GM21526 (cell line): ENCODE results near the gene USP48.

Experiments
- ATAC-seq: cut with Tn5 transposase; IDR thresholded peaks from one replicate; pipeline ENCODE4 v1.9.1; 2021; ENCODE audit warnings: moderate library complexity; ENCODE audit not compliant: unreplicated experiment, low FRiP score

Gene USP48

DNA sequence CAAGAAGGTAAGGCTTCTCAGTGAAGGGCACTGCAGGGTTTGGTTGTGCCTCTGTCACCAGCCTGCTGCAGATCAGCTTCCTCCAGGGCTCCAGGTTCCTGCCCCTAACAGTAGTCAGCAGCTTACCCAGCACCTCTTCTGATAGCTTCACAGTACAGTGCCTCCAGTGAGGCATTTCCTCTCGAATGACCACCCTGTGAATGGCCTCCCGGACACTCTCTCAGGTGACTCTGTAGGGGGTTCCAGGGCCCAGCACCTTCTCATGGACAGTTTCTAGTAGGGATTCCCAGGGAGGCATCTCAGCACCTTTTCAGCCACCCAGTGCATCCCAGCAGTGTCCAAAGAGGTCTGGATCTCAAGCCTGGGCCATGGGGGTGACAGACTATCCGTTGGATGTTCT is 28.4 kb downstream of the USP48 start:
- no peak for ATAC-seq

DNA sequence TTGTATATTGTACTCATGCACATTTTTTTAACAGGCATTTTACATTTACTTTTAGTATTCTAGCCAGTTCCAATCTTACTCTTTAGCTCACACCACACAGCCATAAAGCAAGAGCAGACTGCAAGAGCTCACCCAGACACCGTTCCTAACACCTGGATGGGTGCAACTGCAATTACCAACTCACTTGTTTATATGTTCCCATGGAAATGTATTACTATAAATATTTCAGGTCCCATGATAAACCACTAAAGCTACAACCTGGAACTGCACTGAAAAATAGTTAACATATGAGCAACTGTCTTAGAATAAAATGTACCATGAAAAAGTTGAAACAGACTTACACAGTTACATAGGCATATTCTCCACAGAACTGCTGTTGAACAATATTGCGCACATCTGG is 30.8 kb downstream of the USP48 start:
- ATAC-seq, result no peak

DNA sequence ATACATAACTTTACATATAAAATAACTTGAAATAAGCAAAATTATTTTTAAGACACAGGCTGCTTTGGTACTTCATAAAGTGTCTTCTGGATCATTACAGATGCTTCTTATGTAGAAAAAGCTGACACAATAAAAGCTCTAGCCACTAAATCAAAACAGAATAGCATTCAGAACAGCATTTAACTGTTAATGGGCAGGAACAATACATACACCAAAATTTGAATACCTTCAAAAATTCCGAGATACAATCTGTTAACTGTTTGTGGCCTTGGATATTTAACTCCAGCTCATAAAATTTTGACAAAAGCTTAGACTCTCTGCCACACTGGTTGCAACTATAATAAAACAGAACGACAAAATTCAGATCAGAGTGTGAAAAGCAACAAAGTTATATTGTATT is 31.7 kb downstream of the USP48 start:
- no peak for ATAC-seq

DNA sequence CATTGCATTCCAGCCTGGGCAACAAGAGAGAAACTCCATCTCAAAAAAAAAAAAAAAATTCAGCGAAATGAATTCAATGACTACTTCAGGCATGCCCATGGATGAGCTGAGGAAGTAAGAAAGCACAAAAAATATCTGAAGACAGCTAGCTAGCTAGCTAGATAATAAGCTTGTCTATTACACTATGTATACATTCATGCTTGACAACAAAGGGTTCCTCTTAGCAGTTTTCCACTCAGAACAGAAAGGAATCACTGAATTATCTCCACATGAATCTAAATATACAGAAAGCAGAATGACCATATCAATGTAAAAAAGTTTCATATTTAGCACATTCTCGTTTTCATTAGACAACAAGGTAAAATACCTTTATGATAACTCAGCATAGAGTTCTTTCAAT is 32.1 kb downstream of the USP48 start:
- no peak for ATAC-seq

DNA sequence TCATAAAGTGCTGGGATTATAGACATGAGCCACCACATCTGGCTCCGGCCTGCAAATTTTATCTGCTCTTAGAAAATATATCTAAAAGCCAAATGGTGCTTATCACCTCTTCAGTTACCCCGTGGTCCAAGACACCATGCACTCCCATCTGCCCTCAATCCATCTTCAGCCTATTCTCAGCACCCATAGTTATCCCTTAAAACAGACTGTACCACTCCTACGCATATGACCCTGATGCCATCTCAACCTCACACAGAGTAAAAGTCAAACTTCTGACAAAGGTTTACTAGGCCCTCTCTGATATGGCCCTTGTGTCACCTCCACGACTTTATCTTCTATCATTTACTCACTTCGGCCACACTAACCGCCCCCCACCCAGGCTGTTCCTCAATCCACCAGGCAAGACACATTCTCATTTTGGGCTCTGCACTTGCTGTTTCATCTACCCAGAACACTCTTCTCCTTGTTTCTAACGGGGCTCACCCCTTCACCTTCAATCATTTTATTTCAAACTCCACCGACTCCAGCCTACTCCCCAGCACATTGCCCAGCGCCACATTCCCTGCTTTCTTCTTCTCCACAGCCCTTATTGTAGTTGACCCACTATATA is 33.0 kb downstream of the USP48 start:
- ATAC-seq, result no peak

DNA sequence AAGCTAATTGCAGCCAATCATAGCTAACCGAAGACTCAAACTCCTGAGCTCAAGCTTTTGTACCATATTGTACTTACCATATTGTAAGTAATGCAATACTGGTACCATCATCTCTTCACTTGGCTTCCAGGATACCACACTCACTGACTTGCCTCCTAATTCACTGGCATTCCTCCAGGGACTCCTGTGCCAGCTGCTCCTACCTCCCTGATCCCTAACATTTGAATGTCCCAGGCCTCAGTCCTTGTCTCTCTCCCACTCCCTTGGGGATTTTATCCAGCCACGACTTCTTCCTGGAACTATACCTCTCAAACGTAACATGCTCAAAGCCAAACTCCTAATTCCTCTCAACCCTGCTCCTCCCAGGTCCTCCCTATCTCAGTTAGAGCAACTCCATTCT is 33.8 kb downstream of the USP48 start:
- ATAC-seq, result no peak

DNA sequence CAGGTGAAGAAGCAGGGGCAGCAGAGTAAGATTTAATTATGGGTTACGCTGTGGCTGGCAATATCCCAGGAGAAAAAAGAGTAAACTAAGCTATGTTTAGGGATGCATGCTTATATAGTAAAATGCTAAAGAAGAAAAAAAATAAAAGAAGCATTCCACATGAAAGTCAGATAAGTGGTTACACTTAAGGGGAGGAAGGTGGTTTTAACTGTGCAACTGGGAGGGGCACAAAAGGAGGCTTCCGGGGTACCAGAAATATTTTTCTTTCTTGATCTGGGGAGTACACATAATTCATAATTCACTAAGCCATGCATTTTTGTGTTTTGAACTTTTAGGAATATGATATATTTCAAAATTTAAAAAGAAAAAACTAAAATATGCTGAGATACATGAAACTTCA is 39.5 kb downstream of the USP48 start:
- ATAC-seq, result no peak

DNA sequence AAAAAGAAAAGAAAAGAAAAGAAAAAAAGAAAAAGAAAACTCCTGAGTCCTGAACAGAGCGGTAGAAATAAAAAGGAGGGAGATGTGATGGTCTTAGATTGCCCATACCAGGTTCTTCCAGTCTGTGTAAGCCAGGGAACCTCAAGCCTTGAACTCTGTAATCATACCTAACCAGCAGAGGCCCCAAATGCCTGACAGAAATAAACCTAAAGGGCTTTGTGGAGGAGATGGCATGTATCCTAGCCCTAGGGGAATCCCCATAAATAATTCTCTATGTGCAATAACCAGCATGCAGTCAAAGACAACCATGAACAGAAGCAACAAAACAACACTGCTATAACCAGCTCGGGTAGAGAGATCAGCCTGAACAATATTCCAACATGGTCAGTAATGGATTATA is 40.4 kb downstream of the USP48 start:
- ATAC-seq, result no peak

DNA sequence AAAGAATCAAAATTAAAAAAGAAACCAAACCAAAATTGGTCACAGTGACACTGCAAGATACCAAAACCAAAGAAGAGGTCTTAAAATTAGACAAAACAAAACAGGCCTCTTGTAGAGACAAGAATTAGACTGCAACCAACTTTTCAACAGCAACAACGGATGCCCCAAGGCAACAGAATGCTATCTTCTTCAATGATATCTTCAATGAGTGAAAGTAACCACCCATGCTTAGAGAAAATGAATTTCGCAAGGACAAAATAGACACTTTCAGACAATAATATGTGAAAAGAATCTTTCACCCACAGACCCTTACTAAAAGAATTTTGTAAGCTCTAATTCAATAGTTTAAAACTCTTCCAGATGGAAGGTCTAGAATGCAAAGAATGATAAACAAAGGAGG is 41.7 kb downstream of the USP48 start:
- ATAC-seq, result no peak

DNA sequence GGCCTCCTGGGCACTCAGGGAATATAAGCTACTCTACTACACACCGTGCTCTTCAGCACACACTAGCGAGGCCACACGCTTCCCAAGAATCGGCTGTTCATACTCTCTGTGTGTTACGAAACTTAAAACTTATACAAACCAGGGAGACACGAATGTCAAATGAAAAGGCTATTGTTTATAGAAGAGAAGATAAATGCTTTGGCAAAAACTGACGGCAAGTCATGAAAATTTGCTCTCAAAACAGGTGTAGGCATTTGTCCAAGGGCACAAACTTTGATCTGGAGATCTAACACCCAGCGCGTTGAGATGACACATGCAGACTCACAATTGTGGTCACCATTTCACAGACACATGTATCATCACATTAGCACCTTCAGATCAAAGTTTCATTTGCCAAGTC is 46.1 kb downstream of the USP48 start:
- no peak for ATAC-seq

DNA sequence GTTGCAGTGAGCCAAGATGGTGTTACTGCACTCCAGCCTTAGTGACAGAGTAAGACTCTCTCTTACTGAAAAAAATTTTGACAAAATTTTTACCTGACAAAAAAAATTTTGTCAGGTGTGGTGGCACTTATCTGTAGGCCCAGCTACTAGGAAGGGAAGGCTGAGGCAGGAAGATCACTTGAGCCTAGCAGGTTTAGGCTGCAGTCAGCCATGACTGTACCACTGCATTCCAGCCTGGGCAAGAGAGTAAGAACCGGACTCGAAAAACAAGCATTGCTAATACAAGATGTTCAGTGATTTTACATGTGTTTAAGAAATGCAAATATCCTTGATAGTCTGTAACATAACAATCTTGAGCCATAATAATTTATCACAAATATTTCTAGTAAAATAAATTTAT is 46.9 kb downstream of the USP48 start:
- ATAC-seq, result no peak

DNA sequence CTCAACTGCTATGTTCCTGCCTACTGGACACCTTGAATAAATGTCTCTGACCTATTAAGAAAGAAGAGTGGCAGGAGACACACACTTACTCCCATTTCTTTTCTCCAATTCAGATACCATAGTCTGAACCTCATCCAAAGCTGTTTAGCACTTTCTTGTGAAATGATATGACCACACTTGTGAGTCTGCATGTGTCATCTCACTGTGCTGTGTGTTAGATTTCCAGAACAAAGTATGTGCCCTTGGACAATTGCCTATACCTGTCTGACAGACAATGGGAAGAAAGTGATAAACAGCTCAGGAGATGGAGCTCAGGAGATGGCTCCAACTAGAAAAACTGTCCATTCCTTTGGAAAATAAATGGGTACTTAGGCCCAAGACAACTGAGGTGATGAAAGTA is 48.4 kb downstream of the USP48 start:
- no peak for ATAC-seq

DNA sequence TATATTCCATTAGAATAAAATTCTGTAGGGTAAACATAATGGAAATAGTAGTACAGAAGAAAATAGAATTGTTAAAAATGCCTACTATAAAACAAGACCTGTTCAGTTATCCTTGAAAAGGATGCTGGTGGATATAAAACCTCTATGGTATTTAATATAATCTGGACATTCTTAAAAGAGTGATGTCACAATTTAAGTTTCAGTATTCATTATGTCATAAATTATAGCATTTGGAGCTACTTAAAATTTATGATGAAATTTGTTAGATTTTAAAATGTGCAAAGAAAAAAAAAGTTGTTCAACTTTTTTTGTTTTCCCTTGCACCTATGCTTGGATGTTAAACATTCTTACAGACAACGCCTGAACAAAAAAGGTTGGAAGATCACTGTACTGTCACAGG is 50.3 kb downstream of the USP48 start:
- ATAC-seq, result no peak

DNA sequence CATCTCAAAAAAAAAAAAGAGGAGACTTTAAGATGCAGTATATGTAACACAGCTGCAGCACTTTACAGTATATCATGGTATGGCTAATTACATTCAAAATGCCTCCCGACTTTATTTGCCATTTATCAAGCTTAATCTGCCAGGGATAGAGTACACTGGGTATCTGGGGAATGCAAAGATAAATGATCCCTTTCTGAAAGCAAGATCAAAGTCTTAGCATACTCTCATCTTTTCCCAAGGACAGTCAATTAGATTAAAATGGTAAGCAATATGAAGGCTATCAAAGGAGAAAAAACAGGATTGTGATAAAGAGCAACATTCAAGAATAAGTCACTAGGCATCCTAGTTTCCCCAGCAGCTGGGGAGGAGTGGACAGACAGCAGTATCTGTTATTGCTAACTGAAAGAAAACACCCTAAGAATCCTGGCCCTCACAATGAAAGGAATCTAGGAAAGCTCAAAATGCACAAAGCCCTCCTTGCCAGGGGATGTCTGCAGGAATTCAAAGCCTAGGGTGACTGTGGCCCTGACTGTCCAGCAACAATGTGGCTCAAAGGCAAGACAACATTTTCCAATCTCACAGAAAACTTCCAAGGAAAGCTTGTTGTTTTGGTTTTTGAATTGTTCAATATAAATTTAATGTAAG is 57.1 kb downstream of the USP48 start:
- ATAC-seq, result no peak

DNA sequence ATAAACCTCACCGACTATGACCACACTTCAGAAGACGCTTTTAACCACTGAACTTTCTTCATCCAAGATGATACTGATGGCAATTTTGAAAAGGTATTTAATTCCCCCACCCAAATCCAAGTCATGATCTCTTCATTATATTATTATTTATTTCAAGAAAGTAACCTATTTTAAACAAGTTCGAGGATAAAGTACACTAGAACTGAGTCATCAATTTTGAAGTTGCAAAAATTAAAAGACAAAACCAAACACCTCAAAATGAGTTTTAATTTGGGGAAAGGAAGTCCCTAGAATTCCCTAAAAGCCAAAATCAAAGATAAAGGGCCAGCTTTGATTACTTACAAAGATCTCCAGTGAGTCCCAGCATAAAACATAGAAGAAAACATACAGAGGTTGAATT is 58.4 kb downstream of the USP48 start:
- no peak for ATAC-seq

DNA sequence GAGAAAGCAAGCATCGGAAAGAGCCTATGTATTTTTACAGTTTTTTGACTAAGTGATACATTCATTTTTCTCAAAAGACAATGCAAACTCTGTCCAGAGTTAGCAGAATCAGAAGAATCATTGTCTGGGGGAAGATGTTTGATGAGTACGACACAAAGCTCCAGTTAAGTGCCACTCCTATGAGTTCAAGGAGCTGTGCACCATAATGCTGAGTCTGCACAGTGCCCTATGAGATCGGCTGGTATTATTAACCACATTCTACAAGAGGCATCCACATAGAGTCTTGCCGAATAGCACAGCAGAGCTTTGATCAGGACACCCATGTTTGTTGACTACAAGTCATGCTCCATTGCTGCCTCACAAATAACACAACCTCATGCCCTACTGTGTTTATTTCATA is 58.9 kb downstream of the USP48 start:
- no peak for ATAC-seq

DNA sequence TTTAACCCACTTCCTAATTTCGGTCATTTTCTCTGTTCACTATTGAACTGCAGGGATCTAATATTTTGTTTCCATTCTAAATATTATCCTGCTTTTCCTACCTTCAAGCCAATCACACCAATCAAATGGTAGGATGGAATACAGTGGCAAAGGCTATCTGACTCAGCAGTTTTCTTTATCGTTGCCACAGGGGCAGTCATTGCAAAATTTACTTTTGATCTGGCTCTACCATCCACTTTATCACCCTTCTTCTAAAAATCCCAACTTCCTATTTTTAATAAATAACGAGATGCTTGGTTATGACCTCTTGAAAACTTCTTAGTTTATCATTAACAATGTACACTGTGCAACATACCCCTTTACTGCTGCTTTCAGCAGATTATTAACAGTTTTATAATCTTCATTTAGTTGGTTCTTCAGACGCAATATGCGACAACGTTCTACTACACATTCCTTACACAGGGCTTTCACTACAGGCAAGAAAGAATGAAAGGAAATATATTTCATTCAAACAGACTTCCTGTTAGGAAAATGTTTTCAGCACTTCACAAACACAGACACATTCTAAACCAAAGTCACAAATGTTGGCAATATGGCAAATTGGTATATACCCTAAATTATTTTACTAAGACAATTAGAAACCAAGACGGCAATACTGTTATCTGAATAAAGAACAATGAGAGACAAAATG is 61.5 kb downstream of the USP48 start:
- ATAC-seq, result no peak

DNA sequence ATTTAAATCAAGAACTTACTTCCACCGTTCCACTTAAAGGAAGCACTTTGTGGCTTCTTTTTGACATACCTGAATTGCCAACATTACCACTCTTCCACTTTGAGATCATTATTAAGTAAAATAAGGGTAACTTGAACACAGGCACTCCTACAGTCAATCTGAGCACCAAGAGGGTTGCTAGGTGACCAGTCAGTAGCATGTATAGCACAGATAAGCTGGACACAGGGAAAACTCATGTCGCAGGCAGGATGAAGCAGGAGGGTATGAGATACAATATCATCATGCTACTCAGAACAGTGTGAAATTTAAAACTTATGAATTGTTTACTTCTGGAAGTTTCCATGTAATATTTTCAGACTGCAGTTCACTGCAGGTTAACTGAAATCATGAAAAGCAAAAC is 66.8 kb downstream of the USP48 start:
- ATAC-seq, result no peak

DNA sequence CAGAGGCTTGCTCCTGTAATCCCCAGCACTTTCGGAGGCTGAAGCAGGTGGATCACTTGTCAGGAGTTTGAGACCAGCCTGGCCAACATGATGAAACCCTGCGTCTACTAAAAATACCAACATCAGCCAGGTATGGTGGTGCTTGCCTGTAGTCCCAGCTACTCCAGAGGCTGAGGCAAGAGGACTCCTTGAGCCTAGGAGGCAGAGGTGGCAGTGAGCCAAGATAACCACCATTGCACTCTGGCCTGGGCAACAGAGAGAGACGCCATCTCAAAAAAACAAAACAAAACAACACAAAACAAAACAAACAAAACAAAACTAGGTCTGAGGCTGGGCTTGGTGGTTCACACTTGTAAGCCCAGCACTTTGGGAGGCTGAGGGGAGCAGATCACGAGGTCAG is 75.1 kb downstream of the USP48 start:
- ATAC-seq, result no peak

DNA sequence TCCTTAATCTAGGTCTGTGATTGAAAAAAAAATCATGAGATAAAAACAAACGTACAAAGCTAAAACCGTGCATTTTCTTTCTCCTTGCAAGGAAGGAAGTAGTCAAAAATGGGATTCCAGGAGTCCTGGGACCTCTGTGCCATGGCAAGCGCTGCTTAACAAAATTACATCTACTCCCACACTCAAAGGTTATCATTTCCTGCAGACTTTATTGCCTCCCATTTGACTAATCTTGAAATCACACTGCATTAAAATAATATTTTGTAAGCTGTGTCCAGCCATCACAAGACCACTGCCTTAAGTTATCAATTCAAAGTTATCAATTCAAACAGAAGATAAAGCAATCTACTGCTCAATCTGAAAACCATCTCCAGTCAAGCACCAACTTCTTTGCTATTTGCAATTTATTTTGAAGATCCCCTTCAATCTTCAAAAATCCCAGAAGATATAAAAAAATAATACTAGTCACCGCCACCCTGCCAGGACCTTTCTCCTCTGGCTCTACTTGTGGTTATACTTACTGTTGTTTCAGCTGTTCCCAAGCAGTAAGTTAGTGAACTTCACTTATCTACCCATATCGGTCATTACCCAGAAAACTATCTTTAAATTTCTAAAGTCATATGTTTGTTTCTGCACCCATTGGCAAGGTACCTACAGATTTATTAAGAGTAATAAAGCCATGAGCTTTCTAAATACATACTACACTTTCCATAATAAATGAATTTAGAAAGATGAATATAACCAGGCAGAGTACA is 75.7 kb downstream of the USP48 start:
- no peak for ATAC-seq

DNA sequence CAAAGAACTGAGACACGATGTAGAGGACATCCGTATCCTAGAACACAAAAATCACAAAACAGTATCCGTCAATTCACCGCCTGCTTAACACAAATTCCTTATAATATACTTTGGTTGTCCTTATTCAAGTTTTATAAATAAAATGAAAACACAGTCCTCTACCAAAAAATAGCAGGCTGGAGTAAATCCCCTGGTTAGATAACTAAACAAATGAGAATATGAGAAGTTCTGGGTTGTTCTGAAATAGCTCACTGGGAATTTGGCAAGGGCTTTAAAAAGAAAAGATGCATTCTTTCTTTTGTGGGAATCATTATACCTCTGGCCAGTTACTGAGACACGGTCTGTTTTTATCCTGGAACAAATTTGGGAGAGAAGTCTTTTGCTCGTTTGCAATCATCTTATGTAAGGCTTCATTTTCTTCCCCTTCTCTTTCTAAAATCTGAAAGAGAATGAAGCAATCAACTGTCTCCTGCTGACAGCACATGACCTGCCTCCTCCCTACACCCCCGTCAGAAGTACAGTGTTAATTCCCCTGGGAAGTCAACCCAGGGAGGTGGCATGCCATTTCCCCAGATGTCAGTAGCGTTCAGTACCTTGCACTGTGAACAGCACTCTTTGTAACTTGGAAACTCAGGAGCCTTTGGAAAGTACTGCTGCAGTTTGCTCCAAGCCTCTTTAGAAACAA is 76.7 kb downstream of the USP48 start:
- ATAC-seq, result no peak
